Ishikawa (cell line): Measurements from ENCODE around the gene ADAMTS12.

ENCODE experiments used
- CEBPB ChIP-seq: IDR thresholded peaks from 2 replicates; pipeline ENCODE4 v1.6.1; 2012
- CREB1 ChIP-seq: IDR thresholded peaks from 2 replicates; pipeline ENCODE4 v1.6.1; 2012; ENCODE audit warnings: low read depth
- EGR1 ChIP-seq: IDR thresholded peaks from 2 replicates; pipeline ENCODE4 v1.6.1; 2012
- EP300 ChIP-seq: IDR thresholded peaks from 2 replicates; pipeline ENCODE4 v1.6.1; 2012; ENCODE audit warnings: borderline replicate concordance
- FOXM1 ChIP-seq: IDR thresholded peaks from 2 replicates; pipeline ENCODE4 v1.6.1; 2012; ENCODE audit warnings: low read depth, borderline replicate concordance
- NFIC ChIP-seq: IDR thresholded peaks from 2 replicates; pipeline ENCODE4 v1.6.1; 2012
- RAD21 ChIP-seq: IDR thresholded peaks from 2 replicates; pipeline ENCODE4 v1.6.1; 2012; ENCODE audit warnings: low read depth
- TAF1 ChIP-seq: IDR thresholded peaks from 2 replicates; pipeline ENCODE4 v1.6.1; 2012; ENCODE audit warnings: low read depth, mild to moderate bottlenecking
- TCF12 ChIP-seq: IDR thresholded peaks from 2 replicates; pipeline ENCODE4 v1.6.1; 2012; ENCODE audit warnings: low read depth
- TEAD4 ChIP-seq: IDR thresholded peaks from 2 replicates; pipeline ENCODE4 v1.6.1; 2012
- YY1 ChIP-seq: IDR thresholded peaks from 2 replicates; pipeline ENCODE4 v1.6.1; 2012; ENCODE audit warnings: low read depth
- ZBTB7A ChIP-seq: IDR thresholded peaks from 2 replicates; pipeline ENCODE4 v1.6.1; 2012; ENCODE audit warnings: low read depth
- TF ChIP-seq, protein P1 (sequence below): IDR thresholded peaks from 2 replicates; pipeline ENCODE4 v1.6.1; 2012
- TF ChIP-seq, protein P2 (sequence below): IDR thresholded peaks from 2 replicates; pipeline ENCODE4 v1.6.1; 2012
- TF ChIP-seq, protein P3 (sequence below): IDR thresholded peaks from 2 replicates; pipeline ENCODE4 v1.6.1; 2012; ENCODE audit warnings: low read depth, mild to moderate bottlenecking

The ADAMTS12 gene

DNA sequence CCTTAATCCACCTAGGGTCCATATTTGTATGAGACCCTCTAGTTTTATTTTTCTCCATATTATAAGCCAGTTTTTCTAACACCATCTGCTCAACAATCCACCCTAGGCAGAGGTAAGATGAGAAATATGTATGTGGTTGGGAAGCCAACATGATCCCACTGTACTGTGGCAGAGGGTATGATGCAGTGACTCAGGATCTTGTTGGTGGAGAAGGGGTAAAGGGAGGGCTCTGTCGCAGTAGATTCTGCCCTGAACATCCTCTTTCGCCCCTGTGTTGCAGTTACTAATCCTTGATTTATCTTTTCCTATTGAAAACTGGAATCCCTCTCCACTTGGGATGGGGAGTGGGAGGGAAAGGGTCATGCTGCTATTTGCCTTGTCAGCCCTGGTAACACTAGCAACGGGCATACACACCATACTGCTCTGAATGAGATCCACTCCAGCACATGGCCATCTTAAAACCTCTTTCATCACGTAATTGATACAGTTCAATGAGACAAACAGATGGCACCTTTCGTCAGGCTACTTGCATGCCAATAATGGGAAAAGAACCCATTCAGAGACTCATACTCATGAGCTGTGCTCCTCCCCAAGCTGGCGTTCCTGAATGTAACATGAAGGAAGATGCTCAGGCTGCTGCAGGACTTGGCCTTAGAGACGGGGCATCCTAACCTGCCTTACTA, 63.0 kb downstream of the ADAMTS12 start:
- TF ChIP-seq FOXM1, result no peak
- TF ChIP-seq EGR1, result no peak
- TF ChIP-seq, protein P1, sequence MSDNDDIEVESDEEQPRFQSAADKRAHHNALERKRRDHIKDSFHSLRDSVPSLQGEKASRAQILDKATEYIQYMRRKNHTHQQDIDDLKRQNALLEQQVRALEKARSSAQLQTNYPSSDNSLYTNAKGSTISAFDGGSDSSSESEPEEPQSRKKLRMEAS, result no peak
- no peak for TF ChIP-seq TAF1
- no peak for TF ChIP-seq EP300
- no peak for TF ChIP-seq CREB1
- TF ChIP-seq, protein P2, sequence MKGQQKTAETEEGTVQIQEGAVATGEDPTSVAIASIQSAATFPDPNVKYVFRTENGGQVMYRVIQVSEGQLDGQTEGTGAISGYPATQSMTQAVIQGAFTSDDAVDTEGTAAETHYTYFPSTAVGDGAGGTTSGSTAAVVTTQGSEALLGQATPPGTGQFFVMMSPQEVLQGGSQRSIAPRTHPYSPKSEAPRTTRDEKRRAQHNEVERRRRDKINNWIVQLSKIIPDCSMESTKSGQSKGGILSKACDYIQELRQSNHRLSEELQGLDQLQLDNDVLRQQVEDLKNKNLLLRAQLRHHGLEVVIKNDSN, result no peak
- no peak for TF ChIP-seq TEAD4
- no peak for TF ChIP-seq CEBPB
- TF ChIP-seq ZBTB7A, result no peak
- TF ChIP-seq, protein P3, sequence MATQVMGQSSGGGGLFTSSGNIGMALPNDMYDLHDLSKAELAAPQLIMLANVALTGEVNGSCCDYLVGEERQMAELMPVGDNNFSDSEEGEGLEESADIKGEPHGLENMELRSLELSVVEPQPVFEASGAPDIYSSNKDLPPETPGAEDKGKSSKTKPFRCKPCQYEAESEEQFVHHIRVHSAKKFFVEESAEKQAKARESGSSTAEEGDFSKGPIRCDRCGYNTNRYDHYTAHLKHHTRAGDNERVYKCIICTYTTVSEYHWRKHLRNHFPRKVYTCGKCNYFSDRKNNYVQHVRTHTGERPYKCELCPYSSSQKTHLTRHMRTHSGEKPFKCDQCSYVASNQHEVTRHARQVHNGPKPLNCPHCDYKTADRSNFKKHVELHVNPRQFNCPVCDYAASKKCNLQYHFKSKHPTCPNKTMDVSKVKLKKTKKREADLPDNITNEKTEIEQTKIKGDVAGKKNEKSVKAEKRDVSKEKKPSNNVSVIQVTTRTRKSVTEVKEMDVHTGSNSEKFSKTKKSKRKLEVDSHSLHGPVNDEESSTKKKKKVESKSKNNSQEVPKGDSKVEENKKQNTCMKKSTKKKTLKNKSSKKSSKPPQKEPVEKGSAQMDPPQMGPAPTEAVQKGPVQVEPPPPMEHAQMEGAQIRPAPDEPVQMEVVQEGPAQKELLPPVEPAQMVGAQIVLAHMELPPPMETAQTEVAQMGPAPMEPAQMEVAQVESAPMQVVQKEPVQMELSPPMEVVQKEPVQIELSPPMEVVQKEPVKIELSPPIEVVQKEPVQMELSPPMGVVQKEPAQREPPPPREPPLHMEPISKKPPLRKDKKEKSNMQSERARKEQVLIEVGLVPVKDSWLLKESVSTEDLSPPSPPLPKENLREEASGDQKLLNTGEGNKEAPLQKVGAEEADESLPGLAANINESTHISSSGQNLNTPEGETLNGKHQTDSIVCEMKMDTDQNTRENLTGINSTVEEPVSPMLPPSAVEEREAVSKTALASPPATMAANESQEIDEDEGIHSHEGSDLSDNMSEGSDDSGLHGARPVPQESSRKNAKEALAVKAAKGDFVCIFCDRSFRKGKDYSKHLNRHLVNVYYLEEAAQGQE, result no peak
- no peak for TF ChIP-seq TCF12
- no peak for TF ChIP-seq YY1
- TF ChIP-seq NFIC, result no peak
- no peak for TF ChIP-seq RAD21

DNA sequence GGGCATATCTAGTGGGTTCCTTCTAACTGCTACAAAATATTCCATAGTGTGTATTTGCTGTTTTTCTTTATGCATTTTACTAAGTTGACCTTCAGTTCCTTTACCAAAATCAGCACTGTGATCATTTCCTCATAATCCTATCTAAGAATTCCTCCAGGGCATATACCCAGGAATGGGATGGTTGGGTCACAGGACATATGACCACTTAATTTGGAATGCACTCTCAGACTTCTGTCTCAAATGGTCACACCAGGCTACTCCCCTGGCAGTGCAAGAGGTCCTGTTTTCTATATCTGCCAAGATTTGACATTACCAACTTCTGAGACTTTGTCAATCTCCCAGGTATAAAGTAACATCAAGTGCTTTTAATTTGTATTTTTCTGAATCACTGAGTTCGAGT, 63.9 kb downstream of the ADAMTS12 start:
- TF ChIP-seq, protein P1, result no peak
- TF ChIP-seq, protein P2, result no peak
- TF ChIP-seq ZBTB7A (no peak), TCF12 (no peak), TEAD4 (no peak), EGR1 (no peak), YY1 (no peak), NFIC (no peak), CEBPB (no peak), EP300 (no peak), TAF1 (no peak), RAD21 (no peak), FOXM1 (no peak), CREB1 (no peak)
- TF ChIP-seq, protein P3, result no peak

DNA sequence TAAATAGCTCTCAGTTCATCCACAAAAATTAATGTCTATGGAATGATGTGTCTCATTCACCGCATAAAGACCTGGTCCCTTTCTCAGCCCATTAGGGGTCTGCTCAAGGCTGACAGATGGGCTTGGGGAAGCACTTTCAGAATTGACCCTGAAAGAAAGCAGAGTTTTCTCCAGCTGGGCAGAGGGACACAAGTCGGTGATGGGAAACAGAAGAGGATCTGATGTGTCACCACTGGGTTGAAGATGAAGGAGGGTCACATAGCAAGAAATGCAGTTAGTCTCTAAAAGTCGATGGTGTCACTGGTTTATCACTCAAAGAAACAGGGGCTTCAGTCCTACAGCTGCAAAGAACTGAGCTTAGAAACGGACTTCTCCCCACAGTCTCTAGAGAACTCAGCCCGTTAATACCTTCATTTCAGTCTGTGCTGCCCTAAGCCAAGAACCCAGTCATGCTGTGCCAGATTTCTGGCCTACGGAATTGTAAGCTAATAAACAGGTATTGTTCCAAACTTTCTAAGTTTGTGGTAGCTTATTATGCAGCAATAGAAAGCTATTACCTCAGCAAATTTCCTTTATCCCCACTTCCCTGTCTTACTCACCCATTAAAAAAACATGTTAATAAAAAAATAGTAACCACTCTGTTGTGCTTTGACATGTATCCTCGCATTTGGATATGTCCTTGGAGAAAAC, 64.6 kb downstream of the ADAMTS12 start:
- TF ChIP-seq NFIC, result no peak
- TF ChIP-seq YY1, result no peak
- TF ChIP-seq CEBPB, result no peak
- TF ChIP-seq RAD21, result no peak
- TF ChIP-seq, protein P3, result no peak
- no peak for TF ChIP-seq FOXM1
- TF ChIP-seq, protein P2, result no peak
- TF ChIP-seq ZBTB7A, result no peak
- TF ChIP-seq TCF12, result no peak
- TF ChIP-seq EP300, result no peak
- TF ChIP-seq, protein P1, result no peak
- TF ChIP-seq TEAD4, result no peak
- TF ChIP-seq EGR1, result no peak
- TF ChIP-seq CREB1, result no peak
- no peak for TF ChIP-seq TAF1
